ENCODE measurements around the gene MAP3K7CL.
"Not testable (repeated sequence)": the region's sequence is repeated elsewhere in the genome, so short reads cannot be mapped to it uniquely, and the experiment has no call there.

The MAP3K7CL gene

GRCh38 chr21:29167481-29167880 is 37.0 kb downstream of the MAP3K7CL start:
- not testable (repeated sequence) for DNase-seq (ENCODE audit: low read depth in 3 of 3)

- no peak for DNase-seq (ENCODE audit: low read depth in 3 of 3)
Measured at GRCh38 chr21:29168891-29169315, 38.5 kb downstream of the MAP3K7CL start.

- no peak for DNase-seq (ENCODE audit: low read depth in 3 of 3)
Measured at GRCh38 chr21:29170944-29171343, 40.5 kb downstream of the MAP3K7CL start.

- no peak for DNase-seq (ENCODE audit: low read depth in 3 of 3)
Measured at GRCh38 chr21:29172282-29172681, 41.8 kb downstream of the MAP3K7CL start.

- DNase-seq (ENCODE audit: low read depth in 3 of 3): no peak
Measured at GRCh38 chr21:29174607-29175013, 44.2 kb downstream of the MAP3K7CL start.

- DNase-seq (ENCODE audit: low read depth in 3 of 3): no peak
Measured at GRCh38 chr21:29175408-29176134, 45.1 kb downstream of the MAP3K7CL start.

GRCh38 chr21:29176471-29177120 is 46.2 kb downstream of the MAP3K7CL start:
- no peak for DNase-seq (ENCODE audit: low read depth in 3 of 3)

GRCh38 chr21:29177800-29178199 is 47.4 kb downstream of the MAP3K7CL start:
- no peak for DNase-seq (ENCODE audit: low read depth in 3 of 3)

GRCh38 chr21:29178926-29179325 is 48.5 kb downstream of the MAP3K7CL start:
- DNase-seq (ENCODE audit: low read depth in 3 of 3): no peak

- DNase-seq (ENCODE audit: low read depth in 3 of 3): no peak
Measured at GRCh38 chr21:29179503-29179902, 49.1 kb downstream of the MAP3K7CL start.

- no peak for DNase-seq (ENCODE audit: low read depth in 3 of 3)
Measured at GRCh38 chr21:29181799-29182470, 51.5 kb downstream of the MAP3K7CL start.

GRCh38 chr21:29182691-29183092 is 52.2 kb downstream of the MAP3K7CL start:
- DNase-seq (ENCODE audit: low read depth in 3 of 3): no peak

GRCh38 chr21:29184037-29184436 is 53.6 kb downstream of the MAP3K7CL start:
- DNase-seq (ENCODE audit: low read depth in 3 of 3): no peak

GRCh38 chr21:29185172-29185571 is 54.7 kb downstream of the MAP3K7CL start:
- DNase-seq (ENCODE audit: low read depth in 3 of 3): no peak

GRCh38 chr21:29185633-29186032 is 55.2 kb downstream of the MAP3K7CL start:
- DNase-seq (ENCODE audit: low read depth in 3 of 3): no peak

GRCh38 chr21:29186246-29186645 is 55.8 kb downstream of the MAP3K7CL start:
- DNase-seq (ENCODE audit: low read depth in 3 of 3): no peak

GRCh38 chr21:29187944-29188343 is 57.5 kb downstream of the MAP3K7CL start:
- DNase-seq (ENCODE audit: low read depth in 3 of 3): no peak

GRCh38 chr21:29189353-29189752 is 58.9 kb downstream of the MAP3K7CL start:
- no peak for DNase-seq (ENCODE audit: low read depth in 3 of 3)

- no peak for DNase-seq (ENCODE audit: low read depth in 3 of 3)
Measured at GRCh38 chr21:29190923-29191331, 60.5 kb downstream of the MAP3K7CL start.

- no peak for DNase-seq (ENCODE audit: low read depth in 3 of 3)
Measured at GRCh38 chr21:29193072-29193471, 62.6 kb downstream of the MAP3K7CL start.

- no peak for DNase-seq (ENCODE audit: low read depth in 3 of 3)
Measured at GRCh38 chr21:29193901-29194300, 63.5 kb downstream of the MAP3K7CL start.

- no peak for DNase-seq (ENCODE audit: low read depth in 3 of 3)
Measured at GRCh38 chr21:29194342-29194741, 63.9 kb downstream of the MAP3K7CL start.

GRCh38 chr21:29194847-29195246 is 64.4 kb downstream of the MAP3K7CL start:
- no peak for DNase-seq (ENCODE audit: low read depth in 3 of 3)

Measured in stimulated activated CD4-positive, alpha-beta T cell treated with anti-CD3 and anti-CD28 coated beads, TNF-alpha, amount 100 ng/mL, for 4 hours (primary cell).